ENCODE data around the gene KIF17.

KIF17 gene

GRCh38 chr1:20717452-20718342, at the start of gene KIF17:
Gene KIF17 (minus strand): TSS chr1:20718007. CDS start chr1:20717706, 301 bp downstream.
- peak; percentile 81 for DNase-seq

- DNase-seq: no peak
Observed at GRCh38 chr1:20767271-20767670, 49.5 kb upstream of the KIF17 start.

- no peak for DNase-seq
Observed at GRCh38 chr1:20763417-20763816, 45.6 kb upstream of the KIF17 start.

GRCh38 chr1:20760322-20760721, 42.5 kb upstream of the KIF17 start:
- no peak for DNase-seq

- no peak for DNase-seq
Observed at GRCh38 chr1:20753589-20753988, 35.8 kb upstream of the KIF17 start.

- no peak for DNase-seq
Observed at GRCh38 chr1:20751462-20751990, 33.7 kb upstream of the KIF17 start.

- DNase-seq: no peak
Observed at GRCh38 chr1:20742671-20743070, 24.9 kb upstream of the KIF17 start.

- no peak for DNase-seq
Observed at GRCh38 chr1:20740781-20741180, 23.0 kb upstream of the KIF17 start.

- no peak for DNase-seq
Observed at GRCh38 chr1:20739225-20739624, 21.4 kb upstream of the KIF17 start.

GRCh38 chr1:20735581-20736111, 17.8 kb upstream of the KIF17 start:
- no peak for DNase-seq

GRCh38 chr1:20733360-20733975, 15.7 kb upstream of the KIF17 start:
- no peak for DNase-seq

GRCh38 chr1:20732588-20733359, 15.0 kb upstream of the KIF17 start, which contains the start of gene SH2D5:
Gene SH2D5 (minus strand): TSS chr1:20732703. CDS start chr1:20728044, 4,659 bp downstream.
- peak; percentile 83 for DNase-seq

GRCh38 chr1:20732071-20732587, 14.3 kb upstream of the KIF17 start:
- peak; percentile 86 for DNase-seq

- no peak for DNase-seq
Observed at GRCh38 chr1:20731057-20731991, 13.5 kb upstream of the KIF17 start.

GRCh38 chr1:20730690-20731056, 12.9 kb upstream of the KIF17 start:
- DNase-seq: no peak

- peak; percentile 42 for DNase-seq
Observed at GRCh38 chr1:20729990-20730689, 12.3 kb upstream of the KIF17 start.

- peak; percentile 46 for DNase-seq
Observed at GRCh38 chr1:20729155-20729931, 11.5 kb upstream of the KIF17 start.

- DNase-seq: peak; percentile 47
Observed at GRCh38 chr1:20728371-20729154, 10.8 kb upstream of the KIF17 start.

GRCh38 chr1:20727746-20728316, 10.0 kb upstream of the KIF17 start:
- peak; percentile 50 for DNase-seq

All from activated CD8-positive, alpha-beta memory T cell treated with anti-CD3 and anti-CD28 coated beads, Interleukin-2, amount 50 U/mL, for 48 hours (primary cell).